Measurements from ENCODE around the gene SIGLEC15.

The SIGLEC15 gene

DNA sequence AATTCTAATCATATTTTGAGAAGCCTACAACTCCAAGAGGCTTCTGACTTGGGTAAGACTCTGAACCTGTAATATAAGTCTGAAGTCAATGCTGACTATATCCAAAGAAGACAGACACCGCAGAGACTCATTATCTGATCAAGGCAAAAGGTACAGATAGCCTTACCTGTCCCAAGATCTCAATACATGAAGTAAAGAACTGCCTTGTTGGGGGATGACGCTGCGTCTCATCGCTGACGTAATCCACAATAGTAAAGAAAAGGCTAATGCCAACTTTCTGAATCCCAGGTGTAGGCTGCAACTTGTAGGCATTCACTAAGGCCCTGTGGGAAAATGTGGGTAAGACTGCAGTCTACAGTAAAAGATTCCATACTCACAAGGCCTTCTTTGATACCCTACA lies 62.1 kb downstream of the SIGLEC15 start:
- DNase-seq = no peak

DNA sequence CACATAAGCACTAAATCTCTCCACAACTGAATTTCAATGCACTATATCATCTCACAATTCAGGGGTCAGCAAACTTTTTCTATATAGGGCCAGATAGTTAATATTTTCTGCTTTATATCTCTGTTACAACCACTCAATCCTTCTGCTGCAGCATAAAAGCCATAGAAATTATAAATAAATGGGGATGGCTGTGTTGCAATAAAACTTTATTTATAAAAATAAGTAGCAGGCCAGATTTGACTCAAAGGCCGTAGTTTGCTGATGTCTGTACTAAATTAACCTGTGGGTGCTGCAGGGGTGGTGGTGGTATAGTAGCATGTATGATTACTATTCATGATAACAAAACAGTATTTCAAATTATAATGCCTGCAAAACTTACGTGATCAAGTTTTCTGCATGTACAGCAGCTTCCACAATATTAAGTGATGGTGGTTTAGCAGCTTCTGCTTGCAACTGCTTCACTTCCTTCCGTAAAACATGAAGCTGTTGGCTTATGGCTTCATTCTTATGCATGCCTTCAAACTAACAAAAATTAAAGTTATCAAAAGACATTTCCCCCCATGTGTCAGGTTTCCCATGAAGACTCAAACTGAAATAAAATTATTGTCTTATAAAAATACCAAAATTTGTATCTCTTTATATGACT lies 64.1 kb downstream of the SIGLEC15 start:
- DNase-seq = no peak

DNA sequence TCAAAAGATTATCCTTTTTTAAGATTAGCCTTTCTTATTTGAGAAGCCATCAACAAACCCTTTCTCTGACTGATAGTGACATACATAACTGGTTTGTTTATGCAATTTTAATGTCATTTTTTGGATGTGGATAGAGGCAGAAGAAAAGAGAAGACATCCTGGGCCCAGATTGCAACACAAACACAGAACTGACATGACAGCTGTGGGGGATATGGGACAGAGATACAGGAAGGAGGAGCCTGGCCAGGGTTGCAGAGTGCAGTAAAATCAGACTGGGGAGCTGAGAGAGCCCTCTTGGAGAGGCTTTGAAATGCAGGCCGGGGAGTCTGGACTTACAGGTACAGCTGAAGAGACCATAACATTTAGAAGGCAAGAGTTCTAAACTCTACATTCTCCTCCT lies 65.1 kb downstream of the SIGLEC15 start:
- no peak for DNase-seq

DNA sequence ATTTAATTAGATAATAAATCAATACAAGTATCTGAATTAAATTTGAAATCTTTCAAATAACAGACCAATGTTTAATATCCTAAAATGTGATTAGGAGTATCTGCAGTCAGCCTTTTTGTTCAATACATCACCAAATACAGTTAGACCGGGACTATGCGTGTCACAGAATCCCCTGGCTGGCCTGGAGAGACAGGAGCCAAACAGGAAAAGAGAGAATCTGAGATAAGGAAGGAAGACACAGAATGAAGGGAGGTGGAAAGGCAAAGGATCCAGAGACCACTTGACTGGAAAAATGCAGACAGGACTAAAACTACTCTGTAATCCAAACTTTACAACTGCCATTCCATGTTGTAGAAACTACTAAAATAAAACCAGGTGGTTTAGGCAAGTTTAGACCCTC lies 66.3 kb downstream of the SIGLEC15 start:
- no peak for DNase-seq
